Measurements from ENCODE around the gene SLFNL1. TPM values are rescaled to one million over a fixed set of nuclear protein-coding genes. Genes with fewer than 3 reads are reported as not detected.

The SLFNL1 gene
- total and polyA plus RNA-seq, 2 donors (not counting 1 experiment from before 2014, with no cell fraction given): 0.18 to 1.2 TPM

DNA sequence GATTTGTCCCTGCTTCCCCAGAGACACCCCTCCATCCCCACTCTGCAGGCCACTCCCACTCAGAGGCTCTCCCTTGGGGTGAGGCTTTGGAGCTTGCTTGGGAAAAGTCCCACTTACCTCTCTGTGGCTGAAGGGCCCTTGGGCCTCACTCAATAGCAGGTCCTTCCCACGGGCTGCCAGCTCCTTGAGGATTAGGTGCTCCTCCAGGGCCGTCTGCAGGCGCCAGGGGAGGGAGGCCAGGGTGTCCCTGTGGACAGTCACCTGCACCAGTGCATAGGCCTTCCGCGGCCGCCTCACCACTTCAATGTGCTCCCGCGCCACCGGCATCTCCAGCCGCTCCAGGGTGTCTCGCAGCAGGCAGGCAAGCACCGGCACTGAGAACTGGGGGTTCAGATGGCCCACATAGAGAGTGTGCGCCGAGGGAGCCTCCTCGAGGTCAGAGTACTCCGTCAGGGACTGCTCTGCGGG is 1.4 kb downstream of the SLFNL1 start:
- DNase-seq: no peak
- H3K4me1 ChIP-seq (ENCODE audit: control insufficient read depth in 2 of 2, insufficient read depth in 2 of 2, low read length in 2 of 2): peaks cover 4 to 17% of the 10 kb centered on the region in 2 donors
- H3K79me2 ChIP-seq (ENCODE audit: control insufficient read depth, insufficient read depth, low read length): no peaks in the 10 kb centered on the region
- no peaks in the 10 kb centered on the region for H4K20me1 ChIP-seq (ENCODE audit: control insufficient read depth, insufficient read depth, low read length, poor library complexity, severe bottlenecking)
- H3K9me3 ChIP-seq (ENCODE audit: control extremely low read depth in 1 of 3, control insufficient read depth in 2 of 3, insufficient read depth in 1 of 3, low read length in 2 of 3): peaks cover 0 to 8% (median 0%) of the 10 kb centered on the region in 3 donors
- Mint-ChIP-seq H3K9me3 (ENCODE audit: insufficient read depth) (no peaks in the 10 kb centered on the region), H3K4me1 (peaks cover 25% of the 10 kb centered on the region), H3K27ac (no peak overlapping the region), H3K4me3 (no peak overlapping the region), H3K27me3 (no peaks in the 10 kb centered on the region)
- ATAC-seq (ENCODE audit: low read depth): no peak
- WGBS (ENCODE audit: insufficient coverage): 96% methylated on average over 17 of the region's 17 CpGs
- no peaks in the 10 kb centered on the region for H3K27me3 ChIP-seq (replicated peaks in 1 of 4; ENCODE audit: control extremely low read depth in 1 of 4, control insufficient read depth in 3 of 4, insufficient read depth in 4 of 4, low read length in 3 of 4)
- H3K4me3 ChIP-seq (ENCODE audit: control extremely low read depth in 1 of 5, extremely low read depth in 1 of 5, insufficient read depth in 1 of 5, low read depth in 2 of 5, low read length in 4 of 5): no peak overlapping the region
- TF ChIP-seq CTCF (IDR thresholded peaks at IDR 0.05) (no peak), EZH2 (IDR thresholded peaks at IDR 0.05; ENCODE audit: borderline replicate concordance, insufficient read depth, low read depth, low read length, poor library complexity, severe bottlenecking) (no peak)
- ChIA-PET POLR2A (no interaction called here), CTCF (no interaction called here)
- no peak overlapping the region for H2AFZ ChIP-seq (ENCODE audit: insufficient read depth, low read depth, low read length, poor library complexity, severe bottlenecking)
- intact Hi-C loops (cut with micrococcal nuclease): no loop called here
- H3K36me3 ChIP-seq (replicated peaks in 1 of 2; ENCODE audit: control extremely low read depth in 1 of 2, control insufficient read depth in 1 of 2, extremely low read depth in 1 of 2, insufficient read depth in 2 of 2, low read length in 1 of 2): no peaks in the 10 kb centered on the region
- H3K4me2 ChIP-seq (replicated peaks; ENCODE audit: low read depth, low read length, poor library complexity, severe bottlenecking): no peak overlapping the region
- H3K9ac ChIP-seq (ENCODE audit: low read length): no peak overlapping the region
- H3K27ac ChIP-seq (ENCODE audit: low read length in 2 of 2): no peak overlapping the region

GRCh38 chr1:41019353-41019745 is 2.2 kb downstream of the SLFNL1 start:
- WGBS (ENCODE audit: insufficient coverage): 53% methylated on average over 2 of the region's 2 CpGs
- H3K9ac ChIP-seq (ENCODE audit: low read length): no peak overlapping the region

More at GRCh38 chr1:41019353-41019745, 2.2 kb downstream of the SLFNL1 start:
- ChIA-PET CTCF (no interaction called here), POLR2A (no interaction called here)
- TF ChIP-seq CTCF (IDR thresholded peaks at IDR 0.05) (no peak), EZH2 (IDR thresholded peaks at IDR 0.05; ENCODE audit: borderline replicate concordance, insufficient read depth, low read depth, low read length, poor library complexity, severe bottlenecking) (no peak)
- peaks cover 31% of the 10 kb centered on the region for H3K4me1 Mint-ChIP-seq
- no peaks in the 10 kb centered on the region for H3K36me3 ChIP-seq (replicated peaks in 1 of 2; ENCODE audit: control extremely low read depth in 1 of 2, control insufficient read depth in 1 of 2, extremely low read depth in 1 of 2, insufficient read depth in 2 of 2, low read length in 1 of 2)
- H3K27me3 ChIP-seq (replicated peaks in 1 of 4; ENCODE audit: control extremely low read depth in 1 of 4, control insufficient read depth in 3 of 4, insufficient read depth in 4 of 4, low read length in 3 of 4): no peaks in the 10 kb centered on the region
- no peak overlapping the region for H3K4me3 ChIP-seq (ENCODE audit: control extremely low read depth in 1 of 5, extremely low read depth in 1 of 5, insufficient read depth in 1 of 5, low read depth in 2 of 5, low read length in 4 of 5)
- H3K4me1 ChIP-seq (ENCODE audit: control insufficient read depth in 2 of 2, insufficient read depth in 2 of 2, low read length in 2 of 2): peaks cover 6 to 20% of the 10 kb centered on the region in 2 donors
- H3K79me2 ChIP-seq (ENCODE audit: control insufficient read depth, insufficient read depth, low read length): no peaks in the 10 kb centered on the region
- no peak overlapping the region for H3K4me3 Mint-ChIP-seq
- intact Hi-C loops (cut with micrococcal nuclease): no loop called here
- H3K9me3 Mint-ChIP-seq (ENCODE audit: insufficient read depth): no peaks in the 10 kb centered on the region
- H4K20me1 ChIP-seq (ENCODE audit: control insufficient read depth, insufficient read depth, low read length, poor library complexity, severe bottlenecking): no peaks in the 10 kb centered on the region
- H3K9me3 ChIP-seq (ENCODE audit: control extremely low read depth in 1 of 3, control insufficient read depth in 2 of 3, insufficient read depth in 1 of 3, low read length in 2 of 3): peaks cover 0 to 4% (median 0%) of the 10 kb centered on the region in 3 donors
- no peaks in the 10 kb centered on the region for H3K27me3 Mint-ChIP-seq
- DNase-seq (no peak), ATAC-seq (ENCODE audit: low read depth) (no peak)
- H2AFZ ChIP-seq (ENCODE audit: insufficient read depth, low read depth, low read length, poor library complexity, severe bottlenecking): no peak overlapping the region
- no peak overlapping the region for H3K4me2 ChIP-seq (replicated peaks; ENCODE audit: low read depth, low read length, poor library complexity, severe bottlenecking)
- no peak overlapping the region for H3K27ac ChIP-seq (ENCODE audit: low read length in 2 of 2)
- H3K27ac Mint-ChIP-seq: no peak overlapping the region

Data from B cell (primary cell).